HFF-Myc (cell line): ENCODE results near the gene GRIK4.

ENCODE experiments used
- DNase-seq: peaks from one replicate; pipeline ENCODE4 v3.0.0-alpha.2; 2011; ENCODE audit warnings: low read depth; ENCODE audit errors: extremely low read depth
- H3K4me3 ChIP-seq: replicated peaks from 2 replicates; pipeline ENCODE4 v1.5.1; 2011; ENCODE audit warnings: low read depth, mild to moderate bottlenecking, control low read depth, low read length
- TF ChIP-seq, protein P1 (sequence below): IDR thresholded peaks from 2 replicates; pipeline ENCODE4 v1.5.1; 2012; ENCODE audit warnings: mild to moderate bottlenecking, low read depth, low read length, control low read depth; ENCODE audit errors: missing control alignments

GRIK4 gene

DNA sequence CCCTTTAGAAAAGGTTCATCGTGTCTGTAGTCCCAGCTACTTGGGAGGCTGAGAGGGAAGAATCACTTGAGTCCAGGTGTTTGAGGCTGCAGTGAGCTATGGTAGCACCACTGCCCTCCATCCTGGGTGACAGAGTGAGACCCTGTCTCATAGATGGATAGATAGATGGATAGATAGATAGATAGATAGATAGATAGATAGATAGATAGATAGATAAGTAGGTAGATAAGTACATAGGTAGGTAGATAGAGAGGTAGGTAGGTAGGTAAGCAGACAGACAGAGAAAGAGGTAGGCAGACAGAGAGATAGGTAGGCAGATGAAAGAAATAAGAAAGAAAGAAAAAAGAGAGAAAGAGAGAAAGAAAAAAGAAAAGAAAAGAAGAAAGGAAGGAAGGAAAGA is 156.4 kb downstream of the GRIK4 start:
- DNase-seq = no peak

DNA sequence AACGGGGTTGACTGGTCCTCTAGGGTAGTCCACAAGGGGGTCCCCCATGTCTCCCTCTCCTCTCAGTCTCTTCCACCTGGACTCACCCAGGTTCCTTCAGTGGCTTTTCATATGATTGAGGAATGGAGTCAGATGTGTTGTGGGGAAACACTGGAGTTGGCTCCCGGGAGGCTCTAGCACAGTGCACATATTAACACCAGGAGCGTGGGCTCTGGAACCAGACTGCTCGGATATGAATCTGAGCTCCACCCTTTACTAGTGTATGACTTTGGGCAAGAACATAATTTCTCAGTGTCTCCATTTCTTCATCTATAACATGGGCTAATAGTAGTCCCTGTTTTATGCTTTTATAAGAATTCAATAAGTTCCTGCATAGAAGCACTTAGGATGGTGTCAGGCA is 157.0 kb downstream of the GRIK4 start:
- DNase-seq = no peak
- TF ChIP-seq, protein P1, sequence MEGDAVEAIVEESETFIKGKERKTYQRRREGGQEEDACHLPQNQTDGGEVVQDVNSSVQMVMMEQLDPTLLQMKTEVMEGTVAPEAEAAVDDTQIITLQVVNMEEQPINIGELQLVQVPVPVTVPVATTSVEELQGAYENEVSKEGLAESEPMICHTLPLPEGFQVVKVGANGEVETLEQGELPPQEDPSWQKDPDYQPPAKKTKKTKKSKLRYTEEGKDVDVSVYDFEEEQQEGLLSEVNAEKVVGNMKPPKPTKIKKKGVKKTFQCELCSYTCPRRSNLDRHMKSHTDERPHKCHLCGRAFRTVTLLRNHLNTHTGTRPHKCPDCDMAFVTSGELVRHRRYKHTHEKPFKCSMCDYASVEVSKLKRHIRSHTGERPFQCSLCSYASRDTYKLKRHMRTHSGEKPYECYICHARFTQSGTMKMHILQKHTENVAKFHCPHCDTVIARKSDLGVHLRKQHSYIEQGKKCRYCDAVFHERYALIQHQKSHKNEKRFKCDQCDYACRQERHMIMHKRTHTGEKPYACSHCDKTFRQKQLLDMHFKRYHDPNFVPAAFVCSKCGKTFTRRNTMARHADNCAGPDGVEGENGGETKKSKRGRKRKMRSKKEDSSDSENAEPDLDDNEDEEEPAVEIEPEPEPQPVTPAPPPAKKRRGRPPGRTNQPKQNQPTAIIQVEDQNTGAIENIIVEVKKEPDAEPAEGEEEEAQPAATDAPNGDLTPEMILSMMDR = no peak
- H3K4me3 ChIP-seq = no peak overlapping the region

More for the DNA sequence above, 156.4 kb downstream of the GRIK4 start:
- TF ChIP-seq, protein P1 = no peak
- no peak overlapping the region for H3K4me3 ChIP-seq

DNA sequence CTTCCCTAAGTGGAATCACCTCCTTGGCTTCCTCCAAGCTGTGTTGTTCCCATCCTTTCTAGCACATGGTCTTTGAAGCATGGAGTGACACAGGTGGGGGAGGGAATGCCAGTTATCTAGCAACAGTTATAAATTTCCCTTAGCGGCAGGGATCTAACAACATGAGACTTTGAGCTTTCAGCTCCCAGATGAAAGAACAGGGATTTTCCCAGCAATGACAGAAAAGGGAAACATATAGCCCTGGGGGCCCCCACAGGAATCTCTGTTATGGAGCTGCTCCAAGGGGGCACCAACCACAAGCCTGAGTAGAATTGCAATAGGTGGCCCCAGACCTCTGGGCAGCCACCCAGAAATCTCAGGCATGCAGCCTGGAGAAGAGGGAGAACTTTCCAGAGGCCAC is 163.0 kb downstream of the GRIK4 start:
- TF ChIP-seq, protein P1 = no peak
- DNase-seq = no peak
- H3K4me3 ChIP-seq = no peak overlapping the region

DNA sequence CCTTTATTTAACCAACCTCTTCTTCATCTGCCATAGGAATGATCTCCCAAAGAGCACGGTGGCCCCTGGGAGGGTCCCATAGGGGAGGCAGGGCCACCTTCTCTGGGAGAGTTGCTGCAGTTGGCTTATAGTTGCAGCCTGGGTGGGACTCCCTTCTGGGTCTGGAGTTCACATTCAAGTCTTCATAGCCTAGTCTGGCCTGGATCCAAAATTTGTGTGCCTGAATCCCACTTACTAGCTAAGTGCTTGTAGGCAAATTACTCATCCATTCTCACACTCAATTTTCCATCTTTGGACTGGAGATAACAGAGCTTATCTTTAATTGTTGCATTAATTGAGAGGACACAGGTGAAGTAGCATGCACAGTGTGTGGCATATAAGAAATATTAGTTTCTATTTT is 163.6 kb downstream of the GRIK4 start:
- TF ChIP-seq, protein P1 = no peak
- no peak for DNase-seq
- no peak overlapping the region for H3K4me3 ChIP-seq

DNA sequence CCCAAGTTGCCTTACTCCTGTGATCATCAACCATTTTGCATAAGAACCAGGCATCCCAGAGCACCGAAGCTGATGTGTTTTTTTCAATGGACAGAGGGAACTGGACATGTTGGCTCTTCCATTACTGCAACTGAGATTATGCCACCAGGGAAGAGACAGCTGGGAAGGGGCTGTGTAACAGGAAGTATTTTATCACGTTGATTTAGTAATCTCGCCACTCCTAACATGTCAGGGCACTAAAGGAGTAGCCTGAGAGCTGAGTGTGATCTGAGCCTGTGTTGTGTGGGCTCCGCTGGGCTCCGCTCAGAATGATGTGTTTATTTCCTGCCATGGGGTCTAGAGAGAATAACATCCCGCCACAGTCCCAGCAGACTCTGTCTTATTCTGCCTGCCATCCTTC is 165.4 kb downstream of the GRIK4 start:
- TF ChIP-seq, protein P1 = no peak
- no peak overlapping the region for H3K4me3 ChIP-seq
- DNase-seq = no peak

DNA sequence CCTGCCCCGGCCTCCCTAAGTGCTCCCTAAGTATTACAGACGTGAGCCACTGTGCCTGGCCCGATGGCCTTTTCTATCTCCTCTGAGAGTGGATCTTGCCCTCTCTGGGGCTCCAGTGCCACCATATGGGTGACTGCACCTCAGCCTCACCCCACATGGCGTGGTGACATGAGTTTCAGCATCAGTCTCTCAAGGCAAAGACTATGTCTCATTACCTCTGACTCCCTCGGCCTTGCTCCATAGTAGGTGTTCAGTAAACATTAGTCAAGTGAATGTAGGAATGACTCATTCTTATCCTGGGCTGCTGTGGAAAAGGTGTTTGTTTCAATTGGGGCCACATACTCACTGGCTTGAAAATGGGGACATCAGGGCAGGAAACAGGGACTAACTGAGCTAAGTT is 168.8 kb downstream of the GRIK4 start:
- DNase-seq = no peak
- no peak overlapping the region for H3K4me3 ChIP-seq
- TF ChIP-seq, protein P1 = no peak
